Measurements from ENCODE around the gene TTYH2. TPM values are rescaled to one million over a fixed set of nuclear protein-coding genes. Genes with fewer than 3 reads are reported as not detected.

TTYH2 gene
- total RNA-seq, 1 experiment from 2014 or later, result 1.5 TPM

- H3K9me2 ChIP-seq (ENCODE audit: insufficient read depth), result no peaks in the 10 kb centered on the region
- DNase-seq, result no peak
- peaks cover 44% of the 10 kb centered on the region for H3K79me2 ChIP-seq (ENCODE audit: low read depth)
- no peak overlapping the region for H3K4me3 ChIP-seq
- H3K9me3 ChIP-seq (ENCODE audit: insufficient read depth, low read depth), result no peaks in the 10 kb centered on the region
- H3K36me3 ChIP-seq (ENCODE audit: low read depth), result peaks cover 34% of the 10 kb centered on the region
- H3K4me2 ChIP-seq, result no peak overlapping the region
- no peak for TF ChIP-seq EZH2 (IDR thresholded peaks at IDR 0.05; ENCODE audit: low read depth)
- no peak for TF ChIP-seq CTCF (conservative IDR thresholded peaks at IDR 0.05)
- POLR2A ChIA-PET (ENCODE audit: unreplicated experiment), result no interaction called here
- CTCF ChIA-PET, result interaction anchor here (0.6 to 1.0 kb wide), 3 partner anchors 31 to 1475 kb away, joined by 3 to 16 read pairs (median 6); no protein-coding TSS in a partner anchor
- peaks cover 53% of the 10 kb centered on the region for H3K27me3 ChIP-seq (ENCODE audit: insufficient read depth, low read depth)
- no peak overlapping the region for H2AFZ ChIP-seq
- BruUV-seq (replicated peaks), result no TSS peak
- H3F3A ChIP-seq (ENCODE audit: insufficient read depth, low read depth), result peaks cover 34% of the 10 kb centered on the region
- H3K27ac ChIP-seq, result no peak overlapping the region
- peaks cover 34% of the 10 kb centered on the region for H4K20me1 ChIP-seq (ENCODE audit: insufficient read depth)
- H3K4me1 ChIP-seq (replicated peaks; ENCODE audit: insufficient read depth), result peaks cover 17% of the 10 kb centered on the region
- intact Hi-C loops (cut with micrococcal nuclease; ENCODE audit: unreplicated experiment), result no loop called here
These were observed 10.4 kb upstream of the TTYH2 start for GRCh38 chr17:74202938-74203337.

- no peaks in the 10 kb centered on the region for H3K9me2 ChIP-seq (ENCODE audit: insufficient read depth)
- H4K20me1 ChIP-seq (ENCODE audit: insufficient read depth), result peaks cover 41% of the 10 kb centered on the region
- intact Hi-C loops (cut with micrococcal nuclease; ENCODE audit: unreplicated experiment), result no loop called here
- H3K4me2 ChIP-seq, result peak within 1 kb of the TSS; percentile 95
- H3K79me2 ChIP-seq (ENCODE audit: low read depth), result peaks cover 51% of the 10 kb centered on the region
- peaks cover 41% of the 10 kb centered on the region for H3F3A ChIP-seq (ENCODE audit: insufficient read depth, low read depth)
- peak within 1 kb of the TSS; percentile 93 for H3K4me3 ChIP-seq
- H3K9me3 ChIP-seq (ENCODE audit: insufficient read depth, low read depth), result no peaks in the 10 kb centered on the region
- DNase-seq, result peak; percentile 90 to 91
- H2AFZ ChIP-seq, result 0 out of 2 replicates have a peak within 1 kb of the TSS, but pooled peaks have one; percentile 60
- BruUV-seq (replicated peaks), result TSS peak; percentile 45
- peaks cover 37% of the 10 kb centered on the region for H3K36me3 ChIP-seq (ENCODE audit: low read depth)
- POLR2A ChIA-PET (ENCODE audit: unreplicated experiment), result no interaction called here
- H3K4me1 ChIP-seq (replicated peaks; ENCODE audit: insufficient read depth), result peaks cover 17% of the 10 kb centered on the region
- H3K27me3 ChIP-seq (ENCODE audit: insufficient read depth, low read depth), result peaks cover 46% of the 10 kb centered on the region
- TF ChIP-seq CTCF (conservative IDR thresholded peaks at IDR 0.05), result peak; percentile 89
- no peak for TF ChIP-seq EZH2 (IDR thresholded peaks at IDR 0.05; ENCODE audit: low read depth)
- CTCF ChIA-PET, result interaction anchor here (0.6 to 1.0 kb wide), 3 partner anchors 30 to 1476 kb away, joined by 3 to 16 read pairs (median 3); no protein-coding TSS in a partner anchor
- peak within 1 kb of the TSS; percentile 80 for H3K27ac ChIP-seq
These were observed 9.7 kb upstream of the TTYH2 start, which contains the start of gene RPL38 for GRCh38 chr17:74203439-74204240. RPL38 (plus strand) TSS chr17:74203678; CDS start chr17:74203956, 278 bp downstream.

GRCh38 chr17:74204474-74204873, 8.9 kb upstream of the TTYH2 start:
- Histone ChIP-seq H3K36me3 (ENCODE audit: low read depth) (peaks cover 37% of the 10 kb centered on the region), H3K9me3 (ENCODE audit: insufficient read depth, low read depth) (no peaks in the 10 kb centered on the region), H4K20me1 (ENCODE audit: insufficient read depth) (peaks cover 49% of the 10 kb centered on the region), H3K27me3 (ENCODE audit: insufficient read depth, low read depth) (peaks cover 38% of the 10 kb centered on the region), H3F3A (ENCODE audit: insufficient read depth, low read depth) (peaks cover 49% of the 10 kb centered on the region), H3K4me2 (peak overlapping the region; percentile 95), H3K4me3 (peak overlapping the region; percentile 93), H2AFZ (no peak overlapping the region), H3K4me1 (replicated peaks; ENCODE audit: insufficient read depth) (peaks cover 17% of the 10 kb centered on the region), H3K27ac (peak overlapping the region; percentile 80), H3K9me2 (ENCODE audit: insufficient read depth) (no peaks in the 10 kb centered on the region), H3K79me2 (ENCODE audit: low read depth) (peaks cover 51% of the 10 kb centered on the region)
- ChIA-PET CTCF (interaction anchor here (0.7 kb wide), 1 partner anchor 14 kb away, joined by 4 read pairs; no protein-coding TSS in a partner anchor), POLR2A (ENCODE audit: unreplicated experiment) (no interaction called here)
- no peak for DNase-seq
- BruUV-seq (replicated peaks), result no TSS peak
- TF ChIP-seq EZH2 (IDR thresholded peaks at IDR 0.05; ENCODE audit: low read depth) (no peak), CTCF (conservative IDR thresholded peaks at IDR 0.05) (no peak)
- intact Hi-C loops (cut with micrococcal nuclease; ENCODE audit: unreplicated experiment), result no loop called here
